ENCODE measurements around the gene KCNK13.

Gene KCNK13

GRCh38 chr14:90049390-90049789, 12.4 kb upstream of the KCNK13 start:
- peaks cover 11% of the 10 kb centered on the region for H3K36me3 ChIP-seq (ENCODE audit: insufficient read depth, low read length)

GRCh38 chr14:90050271-90050670, 11.5 kb upstream of the KCNK13 start:
- H2AFZ ChIP-seq (ENCODE audit: low read depth, low read length), result no peak overlapping the region
- H3K79me2 ChIP-seq (ENCODE audit: insufficient read depth, low read length), result no peaks in the 10 kb centered on the region
- TF ChIP-seq EZH2 (IDR thresholded peaks at IDR 0.05; ENCODE audit: borderline replicate concordance, low read depth, low read length, severe bottlenecking) (no peak), CTCF (IDR thresholded peaks at IDR 0.05; ENCODE audit: borderline replicate concordance, extremely low read depth, low read length, poor library complexity, severe bottlenecking) (no peak)

More at GRCh38 chr14:90049390-90049789, 12.4 kb upstream of the KCNK13 start:
- no peaks in the 10 kb centered on the region for H4K20me1 ChIP-seq (ENCODE audit: insufficient read depth, low read length)
- no peak overlapping the region for H2AFZ ChIP-seq (ENCODE audit: low read depth, low read length)
- H3K27me3 ChIP-seq (ENCODE audit: insufficient read depth, low read length, poor library complexity), result no peaks in the 10 kb centered on the region
- DNase-seq, result no peak
- H3K4me1 ChIP-seq (ENCODE audit: insufficient read depth, low read length), result no peaks in the 10 kb centered on the region
- no peak overlapping the region for H3K4me2 ChIP-seq (ENCODE audit: insufficient read depth, low read length)
- ATAC-seq (ENCODE audit: insufficient read depth, low read depth), result no peak
- H3K9me3 ChIP-seq (ENCODE audit: insufficient read depth, low read length, severe bottlenecking), result no peaks in the 10 kb centered on the region
- no peak overlapping the region for H3K4me3 ChIP-seq (ENCODE audit: low read depth in 1 of 2, low read length in 2 of 2)
- TF ChIP-seq EZH2 (IDR thresholded peaks at IDR 0.05; ENCODE audit: borderline replicate concordance, low read depth, low read length, severe bottlenecking) (no peak), CTCF (IDR thresholded peaks at IDR 0.05; ENCODE audit: borderline replicate concordance, extremely low read depth, low read length, poor library complexity, severe bottlenecking) (no peak)
- no peaks in the 10 kb centered on the region for H3K79me2 ChIP-seq (ENCODE audit: insufficient read depth, low read length)
- no peak overlapping the region for H3K27ac ChIP-seq (ENCODE audit: low read length)
- H3K9ac ChIP-seq (ENCODE audit: low read depth, low read length), result no peak overlapping the region

GRCh38 chr14:90053044-90053443, 8.8 kb upstream of the KCNK13 start:
- TF ChIP-seq EZH2 (IDR thresholded peaks at IDR 0.05; ENCODE audit: borderline replicate concordance, low read depth, low read length, severe bottlenecking), result no peak
- no peak for TF ChIP-seq CTCF (IDR thresholded peaks at IDR 0.05; ENCODE audit: borderline replicate concordance, extremely low read depth, low read length, poor library complexity, severe bottlenecking)
- DNase-seq, result no peak
- no peaks in the 10 kb centered on the region for H4K20me1 ChIP-seq (ENCODE audit: insufficient read depth, low read length)
- H2AFZ ChIP-seq (ENCODE audit: low read depth, low read length), result no peak overlapping the region
- no peaks in the 10 kb centered on the region for H3K27me3 ChIP-seq (ENCODE audit: insufficient read depth, low read length, poor library complexity)
- no peaks in the 10 kb centered on the region for H3K4me1 ChIP-seq (ENCODE audit: insufficient read depth, low read length)
- no peak for ATAC-seq (ENCODE audit: insufficient read depth, low read depth)
- H3K36me3 ChIP-seq (ENCODE audit: insufficient read depth, low read length), result no peaks in the 10 kb centered on the region
- H3K9ac ChIP-seq (ENCODE audit: low read depth, low read length), result no peak overlapping the region
- no peak overlapping the region for H3K27ac ChIP-seq (ENCODE audit: low read length)
- no peaks in the 10 kb centered on the region for H3K79me2 ChIP-seq (ENCODE audit: insufficient read depth, low read length)
- H3K4me3 ChIP-seq (ENCODE audit: low read depth in 1 of 2, low read length in 2 of 2), result no peak overlapping the region
- H3K4me2 ChIP-seq (ENCODE audit: insufficient read depth, low read length), result no peak overlapping the region
- no peaks in the 10 kb centered on the region for H3K9me3 ChIP-seq (ENCODE audit: insufficient read depth, low read length, severe bottlenecking)

More at GRCh38 chr14:90050271-90050670, 11.5 kb upstream of the KCNK13 start:
- no peak overlapping the region for H3K4me3 ChIP-seq (ENCODE audit: low read depth in 1 of 2, low read length in 2 of 2)
- H3K36me3 ChIP-seq (ENCODE audit: insufficient read depth, low read length), result peaks cover 2% of the 10 kb centered on the region; the same call in 1 of the 2 replicates
- no peak for ATAC-seq (ENCODE audit: insufficient read depth, low read depth)
- no peaks in the 10 kb centered on the region for H3K27me3 ChIP-seq (ENCODE audit: insufficient read depth, low read length, poor library complexity)
- H4K20me1 ChIP-seq (ENCODE audit: insufficient read depth, low read length), result no peaks in the 10 kb centered on the region
- H3K4me2 ChIP-seq (ENCODE audit: insufficient read depth, low read length), result no peak overlapping the region
- H3K27ac ChIP-seq (ENCODE audit: low read length), result no peak overlapping the region
- no peaks in the 10 kb centered on the region for H3K4me1 ChIP-seq (ENCODE audit: insufficient read depth, low read length)
- no peak for DNase-seq
- no peak overlapping the region for H3K9ac ChIP-seq (ENCODE audit: low read depth, low read length)
- H3K9me3 ChIP-seq (ENCODE audit: insufficient read depth, low read length, severe bottlenecking), result no peaks in the 10 kb centered on the region

- ATAC-seq (ENCODE audit: insufficient read depth, low read depth), result no peak
- no peak for DNase-seq
- Histone ChIP-seq H3K9ac (ENCODE audit: low read depth, low read length) (no peak overlapping the region), H3K79me2 (ENCODE audit: insufficient read depth, low read length) (no peaks in the 10 kb centered on the region), H3K9me3 (ENCODE audit: insufficient read depth, low read length, severe bottlenecking) (no peaks in the 10 kb centered on the region), H3K4me3 (ENCODE audit: low read depth in 1 of 2, low read length in 2 of 2) (no peak overlapping the region), H3K4me2 (ENCODE audit: insufficient read depth, low read length) (no peak overlapping the region), H3K36me3 (ENCODE audit: insufficient read depth, low read length) (no peaks in the 10 kb centered on the region), H3K27ac (ENCODE audit: low read length) (no peak overlapping the region), H2AFZ (ENCODE audit: low read depth, low read length) (no peak overlapping the region), H3K4me1 (ENCODE audit: insufficient read depth, low read length) (no peaks in the 10 kb centered on the region), H3K27me3 (ENCODE audit: insufficient read depth, low read length, poor library complexity) (no peaks in the 10 kb centered on the region), H4K20me1 (ENCODE audit: insufficient read depth, low read length) (no peaks in the 10 kb centered on the region)
- TF ChIP-seq EZH2 (IDR thresholded peaks at IDR 0.05; ENCODE audit: borderline replicate concordance, low read depth, low read length, severe bottlenecking) (no peak), CTCF (IDR thresholded peaks at IDR 0.05; ENCODE audit: borderline replicate concordance, extremely low read depth, low read length, poor library complexity, severe bottlenecking) (no peak)
These were observed 7.0 kb upstream of the KCNK13 start for GRCh38 chr14:90054803-90055202.

Measured in DND-41 (cell line).